Hepatocyte (in vitro differentiated cells): Measurements from ENCODE around the gene ACTR5. TPM values are rescaled to one million over a fixed set of nuclear protein-coding genes. Genes with fewer than 3 reads are reported as not detected.

Experiments used
- DNase-seq: peaks from one replicate; pipeline ENCODE4 v3.0.0-alpha.2; 2016; ENCODE audit warnings: low spot score
- H2AFZ ChIP-seq: fragments of 200-600 bp; sonication (generic); 2 replicates; pipeline ENCODE4 v1.6.0; 2016; ENCODE audit warnings: antibody characterized with exemption, mild to moderate bottlenecking
- H3K27ac ChIP-seq: fragments of 200-600 bp; sonication (generic); 2 replicates; pipeline ENCODE4 v1.5.1; 2016; ENCODE audit warnings: mild to moderate bottlenecking
- H3K27me3 ChIP-seq: fragments of 200-600 bp; sonication (generic); 2 replicates; pipeline ENCODE4 v1.6.1; 2016
- H3K36me3 ChIP-seq: fragments of 200-600 bp; sonication (generic); replicated peaks from 2 replicates; pipeline ENCODE4 v1.5.1; 2016; ENCODE audit warnings: low read depth; ENCODE audit not compliant: insufficient read depth
- H3K4me1 ChIP-seq: fragments of 200-600 bp; sonication (generic); 2 replicates; pipeline ENCODE4 v1.5.1; 2016; ENCODE audit warnings: mild to moderate bottlenecking, moderate library complexity; ENCODE audit not compliant: insufficient read depth
- H3K4me2 ChIP-seq: fragments of 200-600 bp; sonication (generic); 2 replicates; pipeline ENCODE4 v1.6.0; 2016
- H3K4me3 ChIP-seq: fragments of 200-600 bp; sonication (generic); 2 replicates; pipeline ENCODE4 v1.5.1; 2016; ENCODE audit warnings: mild to moderate bottlenecking
- H3K79me2 ChIP-seq: fragments of 200-600 bp; sonication (generic); 2 replicates; pipeline ENCODE4 v1.6.0; 2017; ENCODE audit warnings: mild to moderate bottlenecking
- H3K9me2 ChIP-seq: fragments of 200-600 bp; sonication (generic); replicated peaks from 2 replicates; pipeline ENCODE4 v1.6.0; 2017; ENCODE audit warnings: mild to moderate bottlenecking; ENCODE audit not compliant: insufficient read depth
- H3K9me3 ChIP-seq: fragments of 200-600 bp; sonication (generic); 2 replicates; pipeline ENCODE4 v1.5.1; 2016; ENCODE audit warnings: low read depth, mild to moderate bottlenecking
- H4K20me1 ChIP-seq: fragments of 200-600 bp; sonication (generic); 2 replicates; pipeline ENCODE4 v1.6.0; 2016; ENCODE audit warnings: mild to moderate bottlenecking; ENCODE audit not compliant: insufficient read depth, poor library complexity, severe bottlenecking
- CTCF ChIP-seq: fragments of 200-600 bp; sonication (generic); IDR thresholded peaks from 2 replicates; pipeline ENCODE4 v1.5.1; 2016; ENCODE audit warnings: antibody characterized with exemption, mild to moderate bottlenecking; ENCODE audit not compliant: poor library complexity
- EZH2 ChIP-seq: fragments of 200-600 bp; sonication (generic); IDR thresholded peaks from 2 replicates; pipeline ENCODE4 v1.6.1; 2016; ENCODE audit warnings: antibody characterized with exemption, mild to moderate bottlenecking, borderline replicate concordance
- EZH2phosphoT487 ChIP-seq: fragments of 200-600 bp; sonication (generic); IDR thresholded peaks from one replicate; pipeline ENCODE4 v1.6.1; 2018; ENCODE audit warnings: antibody characterized with exemption, mild to moderate bottlenecking, low read depth, moderate library complexity; ENCODE audit not compliant: unreplicated experiment, severe bottlenecking
- WGBS: methylation state at CpG from one replicate; pipeline ENCODE4 v1.1.6; 2016; ENCODE audit warnings: low lambda C conversion rate; ENCODE audit errors: missing lambda C conversion rate; 5-methylcytosine and 5-hydroxymethylcytosine counted together
- polyA plus RNA-seq: library from polyadenylated mRNA; unstranded; fragments of >200 nt; fragmentation: Nextera tagmentation; extraction: Ambion mirVana; gene quantifications from 2 replicates; pipeline ENCODE4 v1.2.1, GENCODE V29; 2016
- total RNA-seq: library from RNA; depleted of rRNA; stranded (reverse); fragments of >200 nt; gene quantifications from 2 replicates; pipeline ENCODE4 v1.2.3, GENCODE V29; 2014

ACTR5 gene
- total and polyA plus RNA-seq, 2 experiments from 2014 or later = 8.5 to 10.1 TPM

- Histone ChIP-seq H3K36me3 (no peaks in the 10 kb centered on the region), H3K9me3 (no peaks in the 10 kb centered on the region), H3K79me2 (no peaks in the 10 kb centered on the region), H3K4me3 (no peak overlapping the region), H4K20me1 (no peaks in the 10 kb centered on the region), H3K4me1 (peaks cover 9% of the 10 kb centered on the region), H3K27ac (no peak overlapping the region), H3K9me2 (no peaks in the 10 kb centered on the region), H2AFZ (no peak overlapping the region), H3K27me3 (peaks cover 97% of the 10 kb centered on the region), H3K4me2 (peak overlapping the region; percentile 86)
- 13% methylated on average over 41 of the region's 41 CpGs for WGBS
- DNase-seq = no peak
- TF ChIP-seq EZH2 (peak; percentile 56), CTCF (no peak), EZH2phosphoT487 (peak; percentile 17)
These were observed 17.9 kb upstream of the ACTR5 start for GRCh38 chr20:38730167-38730988.

- Histone ChIP-seq H4K20me1 (no peaks in the 10 kb centered on the region), H3K79me2 (no peaks in the 10 kb centered on the region), H3K36me3 (no peaks in the 10 kb centered on the region), H2AFZ (no peak overlapping the region), H3K9me2 (no peaks in the 10 kb centered on the region), H3K4me3 (no peak overlapping the region), H3K4me2 (peak overlapping the region; percentile 86), H3K9me3 (no peaks in the 10 kb centered on the region), H3K27me3 (peaks cover 97% of the 10 kb centered on the region), H3K27ac (no peak overlapping the region), H3K4me1 (peaks cover 9% of the 10 kb centered on the region)
- peak; percentile 4 for TF ChIP-seq EZH2phosphoT487
- peak; percentile 94 for TF ChIP-seq CTCF
- no peak for TF ChIP-seq EZH2
- WGBS = under 1% methylated on average over 40 of the region's 40 CpGs
- DNase-seq = peak; percentile 73
These were observed 17.1 kb upstream of the ACTR5 start for GRCh38 chr20:38730989-38731737.

- Histone ChIP-seq H3K4me2 (no peak overlapping the region), H3K4me1 (peaks cover 9% of the 10 kb centered on the region), H2AFZ (no peak overlapping the region), H4K20me1 (no peaks in the 10 kb centered on the region), H3K36me3 (no peaks in the 10 kb centered on the region), H3K27ac (no peak overlapping the region), H3K27me3 (peaks cover 93% of the 10 kb centered on the region), H3K4me3 (no peak overlapping the region), H3K9me2 (no peaks in the 10 kb centered on the region), H3K79me2 (no peaks in the 10 kb centered on the region), H3K9me3 (no peaks in the 10 kb centered on the region)
- 26% methylated on average over 1 of the region's 1 CpG for WGBS
- TF ChIP-seq EZH2phosphoT487 (no peak), EZH2 (no peak), CTCF (no peak)
- no peak for DNase-seq
These were observed 16.5 kb upstream of the ACTR5 start for GRCh38 chr20:38731738-38732113.
